ENCODE data around the gene KNSTRN.

The KNSTRN gene

GRCh38 chr15:40424483-40425115, 42.1 kb downstream of the KNSTRN start:
- peaks cover 0 to 19% (median 13%) of the 10 kb centered on the region in 4 donors for H3K4me1 ChIP-seq
- peaks cover 0 to 8% (median 5%) of the 10 kb centered on the region in 3 donors for H3K36me3 ChIP-seq
- intact Hi-C loops (cut with DNase I; ENCODE audit: low total_unique reads) = loop anchor here (10.0 kb wide), 1 partner anchor 360 kb away; no protein-coding TSS in a partner anchor
- no peaks in the 10 kb centered on the region for H3K9me3 ChIP-seq
- no peak overlapping the region for H3K4me3 ChIP-seq
- no peaks in the 10 kb centered on the region for H3K27me3 ChIP-seq
- no peak for DNase-seq
- TF ChIP-seq CTCF (IDR thresholded peaks at IDR 0.05) = no peak
- H3K27ac ChIP-seq = no peak overlapping the region

- no peak for DNase-seq
- intact Hi-C loops (cut with DNase I; ENCODE audit: low total_unique reads) = loop anchor here (10.0 kb wide), 1 partner anchor 361 kb away; no protein-coding TSS in a partner anchor
- Histone ChIP-seq H3K27ac (no peak overlapping the region), H3K36me3 (peaks cover 0 to 8% (median 5%) of the 10 kb centered on the region in 3 donors), H3K9me3 (no peaks in the 10 kb centered on the region), H3K27me3 (no peaks in the 10 kb centered on the region), H3K4me3 (no peak overlapping the region), H3K4me1 (peaks cover 0 to 15% (median 10%) of the 10 kb centered on the region in 4 donors)
- no peak for TF ChIP-seq CTCF (IDR thresholded peaks at IDR 0.05)
Measured at GRCh38 chr15:40425681-40426080, 43.2 kb downstream of the KNSTRN start.

GRCh38 chr15:40427188-40427587, 44.7 kb downstream of the KNSTRN start:
- Histone ChIP-seq H3K27ac (no peak overlapping the region), H3K27me3 (no peaks in the 10 kb centered on the region), H3K9me3 (no peaks in the 10 kb centered on the region), H3K4me1 (no peaks in the 10 kb centered on the region), H3K36me3 (peaks cover 0 to 8% (median 5%) of the 10 kb centered on the region in 3 donors), H3K4me3 (no peak overlapping the region)
- intact Hi-C loops (cut with DNase I; ENCODE audit: low total_unique reads) = loop anchor here (10.0 kb wide), 1 partner anchor 362 kb away; no protein-coding TSS in a partner anchor
- DNase-seq = no peak
- no peak for TF ChIP-seq CTCF (IDR thresholded peaks at IDR 0.05)

- peaks cover 0 to 8% (median 5%) of the 10 kb centered on the region in 3 donors for H3K36me3 ChIP-seq
- intact Hi-C loops (cut with DNase I; ENCODE audit: low total_unique reads) = loop anchor here (10.0 kb wide), 1 partner anchor 363 kb away; no protein-coding TSS in a partner anchor
- no peak for DNase-seq
- H3K9me3 ChIP-seq = no peaks in the 10 kb centered on the region
- no peak overlapping the region for H3K27ac ChIP-seq
- H3K4me3 ChIP-seq = no peak overlapping the region
- TF ChIP-seq CTCF (IDR thresholded peaks at IDR 0.05) = no peak
- H3K4me1 ChIP-seq = no peaks in the 10 kb centered on the region
- no peaks in the 10 kb centered on the region for H3K27me3 ChIP-seq
Measured at GRCh38 chr15:40428185-40428584, 45.7 kb downstream of the KNSTRN start.

GRCh38 chr15:40429068-40429710, 46.7 kb downstream of the KNSTRN start:
- intact Hi-C loops (cut with DNase I; ENCODE audit: low total_unique reads) = loop anchor here (10.0 kb wide), 1 partner anchor 364 kb away; no protein-coding TSS in a partner anchor
- no peak for TF ChIP-seq CTCF (IDR thresholded peaks at IDR 0.05)

More at GRCh38 chr15:40429068-40429710, 46.7 kb downstream of the KNSTRN start:
- peaks cover 0 to 8% (median 5%) of the 10 kb centered on the region in 3 donors for H3K36me3 ChIP-seq
- no peaks in the 10 kb centered on the region for H3K4me1 ChIP-seq
- no peak overlapping the region for H3K27ac ChIP-seq
- H3K4me3 ChIP-seq = no peak overlapping the region
- no peaks in the 10 kb centered on the region for H3K27me3 ChIP-seq
- no peaks in the 10 kb centered on the region for H3K9me3 ChIP-seq
- DNase-seq = no peak

Measured in tibial artery (tissue), 4 donors.